Calu3 (cell line): ENCODE results near the gene GRID2. TPM values are rescaled to one million over a fixed set of nuclear protein-coding genes. Genes with fewer than 3 reads are reported as not detected.
"Not testable (repeated sequence)": the region's sequence is repeated elsewhere in the genome, so short reads cannot be mapped to it uniquely, and the experiment has no call there.

ENCODE experiments used
- BruUV-seq: library from RNA; stranded (reverse); fragments of 400-500 nt; replicated peaks from 2 replicates; lab custom pipeline; 2021; lab: Mats Ljungman, UMichigan
- CTCF ChIA-PET: fragments of 300-600 bp; sonication (Branson Sonifier 250); formaldehyde crosslinking; loops from one replicate; lab custom pipeline; 2022; ENCODE audit warnings: antibody characterized with exemption; lab: Charles Lee
- DNase-seq: peaks from one replicate; pipeline ENCODE4 v3.0.0; 2022
- H3K27ac Mint-ChIP-seq: one replicate; pipeline ENCODE4 v1.8.0; 2022; ENCODE audit warnings: mixed read lengths; ENCODE audit not compliant: unreplicated experiment
- H3K27me3 Mint-ChIP-seq: one replicate; pipeline ENCODE4 v1.8.0; 2022; ENCODE audit warnings: mixed read lengths; ENCODE audit not compliant: unreplicated experiment
- H3K36me3 Mint-ChIP-seq: one replicate; pipeline ENCODE4 v1.8.0; 2022; ENCODE audit warnings: mild to moderate bottlenecking, moderate library complexity, mixed read lengths; ENCODE audit not compliant: insufficient read depth, unreplicated experiment
- H3K4me1 Mint-ChIP-seq: one replicate; pipeline ENCODE4 v1.8.0; 2022; ENCODE audit warnings: mild to moderate bottlenecking, low read depth, mixed read lengths; ENCODE audit not compliant: unreplicated experiment
- H3K4me3 Mint-ChIP-seq: one replicate; pipeline ENCODE4 v1.8.0; 2022; ENCODE audit warnings: mild to moderate bottlenecking, low read depth, moderate library complexity, mixed read lengths; ENCODE audit not compliant: unreplicated experiment
- H3K9me3 Mint-ChIP-seq: one replicate; pipeline ENCODE4 v1.8.0; 2022; ENCODE audit warnings: low read depth, mixed read lengths; ENCODE audit not compliant: unreplicated experiment
- intact Hi-C: fragments of 100-400 bp; cut with micrococcal nuclease; formaldehyde crosslinking; loops from one replicate; pipeline ENCODE4 v1.10.0; 2022; ENCODE audit not compliant: unreplicated experiment
- total RNA-seq: library from RNA; stranded (reverse); gene quantifications from 2 replicates; pipeline ENCODE4 v1.2.3, GENCODE V29; 2022
- TF ChIP-seq, protein P1 (sequence below): fragments of 200-600 bp; IDR thresholded peaks from one replicate; pipeline ENCODE4 v1.8.0; 2022; ENCODE audit warnings: antibody characterized with exemption; ENCODE audit not compliant: unreplicated experiment

GRID2 gene
- total RNA-seq, 1 experiment from 2014 or later = not detected

DNA sequence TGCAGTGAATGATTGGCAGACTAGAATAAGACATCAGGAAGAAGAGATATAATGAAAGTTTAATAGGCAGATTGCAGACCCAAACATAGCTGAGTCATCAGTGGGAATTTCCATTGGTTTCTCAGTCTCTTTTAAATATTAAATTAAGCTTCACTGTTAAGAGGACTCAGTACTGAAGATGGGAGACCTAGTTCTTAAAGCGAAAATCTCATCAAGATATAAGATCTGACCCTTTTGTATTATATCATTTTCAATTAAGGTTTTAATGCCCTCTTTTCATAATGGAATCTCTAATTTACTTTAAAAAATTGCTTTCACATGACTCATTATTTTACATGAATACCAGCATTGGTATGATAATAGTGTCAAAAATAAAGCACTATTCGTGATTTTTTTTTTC lies 1355.9 kb downstream of the GRID2 start:
- Mint-ChIP-seq H3K36me3 (no peaks in the 10 kb centered on the region), H3K27me3 (no peaks in the 10 kb centered on the region), H3K4me3 (no peak overlapping the region), H3K4me1 (no peaks in the 10 kb centered on the region), H3K27ac (no peak overlapping the region), H3K9me3 (no peaks in the 10 kb centered on the region)
- CTCF ChIA-PET = no interaction called here
- DNase-seq = no peak
- TF ChIP-seq, protein P1, sequence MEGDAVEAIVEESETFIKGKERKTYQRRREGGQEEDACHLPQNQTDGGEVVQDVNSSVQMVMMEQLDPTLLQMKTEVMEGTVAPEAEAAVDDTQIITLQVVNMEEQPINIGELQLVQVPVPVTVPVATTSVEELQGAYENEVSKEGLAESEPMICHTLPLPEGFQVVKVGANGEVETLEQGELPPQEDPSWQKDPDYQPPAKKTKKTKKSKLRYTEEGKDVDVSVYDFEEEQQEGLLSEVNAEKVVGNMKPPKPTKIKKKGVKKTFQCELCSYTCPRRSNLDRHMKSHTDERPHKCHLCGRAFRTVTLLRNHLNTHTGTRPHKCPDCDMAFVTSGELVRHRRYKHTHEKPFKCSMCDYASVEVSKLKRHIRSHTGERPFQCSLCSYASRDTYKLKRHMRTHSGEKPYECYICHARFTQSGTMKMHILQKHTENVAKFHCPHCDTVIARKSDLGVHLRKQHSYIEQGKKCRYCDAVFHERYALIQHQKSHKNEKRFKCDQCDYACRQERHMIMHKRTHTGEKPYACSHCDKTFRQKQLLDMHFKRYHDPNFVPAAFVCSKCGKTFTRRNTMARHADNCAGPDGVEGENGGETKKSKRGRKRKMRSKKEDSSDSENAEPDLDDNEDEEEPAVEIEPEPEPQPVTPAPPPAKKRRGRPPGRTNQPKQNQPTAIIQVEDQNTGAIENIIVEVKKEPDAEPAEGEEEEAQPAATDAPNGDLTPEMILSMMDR = no peak
- intact Hi-C loops = no loop called here
- BruUV-seq = no TSS peak

- CTCF ChIA-PET = no interaction called here
- DNase-seq = no peak
- no peaks in the 10 kb centered on the region for H3K4me1 Mint-ChIP-seq
- intact Hi-C loops = no loop called here
- H3K4me3 Mint-ChIP-seq = no peak overlapping the region
- no peaks in the 10 kb centered on the region for H3K36me3 Mint-ChIP-seq
- BruUV-seq = no TSS peak
- TF ChIP-seq, protein P1 = no peak
- H3K27ac Mint-ChIP-seq = no peak overlapping the region
- H3K27me3 Mint-ChIP-seq = no peaks in the 10 kb centered on the region
- H3K9me3 Mint-ChIP-seq = no peaks in the 10 kb centered on the region
Observed at GRCh38 chr4:93660036-93660435, 1356.3 kb downstream of the GRID2 start.

DNA sequence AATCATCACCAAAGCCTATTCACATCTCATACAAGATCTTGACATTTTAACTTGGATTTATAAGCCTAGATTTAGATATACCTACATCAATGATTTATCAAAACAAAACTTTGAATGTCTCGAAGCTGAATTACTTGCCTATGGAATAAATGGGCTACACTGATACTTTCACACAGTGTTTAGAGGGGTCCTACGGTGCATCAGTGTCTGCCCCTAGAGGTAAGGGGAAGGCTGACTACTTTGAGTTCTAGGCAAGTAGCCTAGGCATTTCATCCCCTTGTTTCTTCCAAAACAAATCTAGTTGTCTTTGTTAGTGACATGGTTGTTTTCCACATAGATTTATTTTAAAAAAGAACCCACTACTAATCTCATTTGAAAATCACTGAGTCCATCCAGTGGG lies 1366.7 kb downstream of the GRID2 start:
- no peak for DNase-seq
- intact Hi-C loops = no loop called here
- no TSS peak for BruUV-seq
- Mint-ChIP-seq H3K27ac (no peak overlapping the region), H3K4me3 (no peak overlapping the region), H3K36me3 (no peaks in the 10 kb centered on the region), H3K27me3 (no peaks in the 10 kb centered on the region), H3K4me1 (no peaks in the 10 kb centered on the region), H3K9me3 (no peaks in the 10 kb centered on the region)
- CTCF ChIA-PET = no interaction called here
- TF ChIP-seq, protein P1 = no peak

GRCh38 chr4:93671093-93671492 lies 1367.3 kb downstream of the GRID2 start:
- intact Hi-C loops = no loop called here
- Mint-ChIP-seq H3K36me3 (no peaks in the 10 kb centered on the region), H3K27ac (no peak overlapping the region), H3K9me3 (no peaks in the 10 kb centered on the region), H3K27me3 (no peaks in the 10 kb centered on the region), H3K4me3 (no peak overlapping the region), H3K4me1 (no peaks in the 10 kb centered on the region)
- CTCF ChIA-PET = no interaction called here
- no TSS peak for BruUV-seq
- TF ChIP-seq, protein P1 = no peak
- DNase-seq = no peak

- CTCF ChIA-PET, H3K9me3 Mint-ChIP-seq, H3K36me3 Mint-ChIP-seq, H3K4me1 Mint-ChIP-seq, DNase-seq, H3K4me3 Mint-ChIP-seq, H3K27ac Mint-ChIP-seq, H3K27me3 Mint-ChIP-seq, BruUV-seq, intact Hi-C loops: not testable (repeated sequence)
Observed at GRCh38 chr4:93676937-93677336, 1373.2 kb downstream of the GRID2 start.
